ENCODE results near the gene WBP1. TPM values are rescaled to one million over a fixed set of nuclear protein-coding genes. Genes with fewer than 3 reads are reported as not detected.
"Not testable (repeated sequence)": the region's sequence is repeated elsewhere in the genome, so short reads cannot be mapped to it uniquely, and the experiment has no call there.

Gene WBP1
- total RNA-seq, 2 donors from 2014 or later: 27.4 to 47.1 TPM

GRCh38 chr2:74458938-74459363 lies 713 bp downstream of the WBP1 start:
- H3K27me3 ChIP-seq (replicated peaks; ENCODE audit: insufficient read depth): no peaks in the 10 kb centered on the region
- no peak for TF ChIP-seq CTCF (IDR thresholded peaks at IDR 0.05)
- no peaks in the 10 kb centered on the region for H3K9me3 ChIP-seq
- peaks cover 24 to 38% of the 10 kb centered on the region in 2 donors for H3K4me1 ChIP-seq (ENCODE audit: control insufficient read depth in 1 of 2, low read depth in 2 of 2)
- H3K4me3 ChIP-seq: peak overlapping the region; percentile 80
- peak overlapping the region; percentile 57 to 76 for H3K27ac ChIP-seq
- H3K36me3 ChIP-seq: no peaks in the 10 kb centered on the region
- ATAC-seq (ENCODE audit: insufficient number of reproducible peaks, low FRiP score, low read depth) (no peak), DNase-seq (ENCODE audit: low spot score) (no peak)

GRCh38 chr2:74459503-74460118 lies 1.4 kb downstream of the WBP1 start:
- not testable (repeated sequence) for H3K27ac ChIP-seq; H3K9me3 ChIP-seq; H3K36me3 ChIP-seq; H3K4me3 ChIP-seq; DNase-seq (ENCODE audit: low spot score); H3K27me3 ChIP-seq (replicated peaks; ENCODE audit: insufficient read depth); ATAC-seq (ENCODE audit: insufficient number of reproducible peaks, low FRiP score, low read depth)
- peaks cover 30 to 45% of the 10 kb centered on the region in 2 donors for H3K4me1 ChIP-seq (ENCODE audit: control insufficient read depth in 1 of 2, low read depth in 2 of 2)

- not testable (repeated sequence) for H3K27ac ChIP-seq; H3K36me3 ChIP-seq; DNase-seq (ENCODE audit: low spot score); H3K9me3 ChIP-seq; H3K4me3 ChIP-seq; H3K27me3 ChIP-seq (replicated peaks; ENCODE audit: insufficient read depth); ATAC-seq (ENCODE audit: insufficient number of reproducible peaks, low FRiP score, low read depth)
- H3K4me1 ChIP-seq (ENCODE audit: control insufficient read depth in 1 of 2, low read depth in 2 of 2): peaks cover 30 to 45% of the 10 kb centered on the region in 2 donors
Observed at GRCh38 chr2:74460187-74460586, 1.9 kb downstream of the WBP1 start.

GRCh38 chr2:74461187-74462053 lies 3.2 kb downstream of the WBP1 start:
- no peak for DNase-seq (ENCODE audit: low spot score)
- Histone ChIP-seq H3K4me3 (no peak overlapping the region), H3K36me3 (no peaks in the 10 kb centered on the region), H3K4me1 (ENCODE audit: control insufficient read depth in 1 of 2, low read depth in 2 of 2) (peaks cover 23 to 38% of the 10 kb centered on the region in 2 donors), H3K9me3 (no peaks in the 10 kb centered on the region), H3K27me3 (replicated peaks; ENCODE audit: insufficient read depth) (no peaks in the 10 kb centered on the region), H3K27ac (no peak overlapping the region)
- no peak for TF ChIP-seq CTCF (IDR thresholded peaks at IDR 0.05)
- ATAC-seq (ENCODE audit: insufficient number of reproducible peaks, low FRiP score, low read depth): no peak

GRCh38 chr2:74462054-74462785 lies 4.0 kb downstream of the WBP1 start:
- Histone ChIP-seq H3K9me3 (no peaks in the 10 kb centered on the region), H3K4me1 (ENCODE audit: control insufficient read depth in 1 of 2, low read depth in 2 of 2) (peaks cover 15 to 30% of the 10 kb centered on the region in 2 donors), H3K4me3 (no peak overlapping the region), H3K27me3 (replicated peaks; ENCODE audit: insufficient read depth) (no peaks in the 10 kb centered on the region), H3K36me3 (no peaks in the 10 kb centered on the region), H3K27ac (no peak overlapping the region)
- TF ChIP-seq CTCF (IDR thresholded peaks at IDR 0.05): no peak
- DNase-seq (ENCODE audit: low spot score) (no peak), ATAC-seq (ENCODE audit: insufficient number of reproducible peaks, low FRiP score, low read depth) (no peak)

GRCh38 chr2:74462786-74463105 lies 4.5 kb downstream of the WBP1 start:
- DNase-seq (ENCODE audit: low spot score) (no peak), ATAC-seq (ENCODE audit: insufficient number of reproducible peaks, low FRiP score, low read depth) (no peak)
- Histone ChIP-seq H3K4me1 (ENCODE audit: control insufficient read depth in 1 of 2, low read depth in 2 of 2) (peaks cover 15 to 30% of the 10 kb centered on the region in 2 donors), H3K9me3 (no peaks in the 10 kb centered on the region), H3K4me3 (no peak overlapping the region), H3K27me3 (replicated peaks; ENCODE audit: insufficient read depth) (no peaks in the 10 kb centered on the region), H3K36me3 (no peaks in the 10 kb centered on the region), H3K27ac (no peak overlapping the region)
- TF ChIP-seq CTCF (IDR thresholded peaks at IDR 0.05): no peak
